Skin of body (tissue), 2 donors: ENCODE data around the gene MAP4K4. TPM values are rescaled to one million over a fixed set of nuclear protein-coding genes. Genes with fewer than 3 reads are reported as not detected.
"Not testable (repeated sequence)": the region's sequence is repeated elsewhere in the genome, so short reads cannot be mapped to it uniquely, and the experiment has no call there.

ENCODE experiments used
- DNase-seq: peaks from one replicate; lab custom pipeline; 2025; lab: John Stamatoyannopoulos, UW
- total RNA-seq: library from RNA; depleted of rRNA; stranded (reverse); fragments of >200 nt; gene quantifications from one replicate; pipeline ENCODE4 v1.2.3, GENCODE V29; 2014

MAP4K4 gene
- total RNA-seq, 1 donor from 2014 or later = 78.7 TPM

GRCh38 chr2:101742547-101742946 lies 45.0 kb downstream of the MAP4K4 start:
- DNase-seq = no peak

- DNase-seq = no peak
Observed at GRCh38 chr2:101743288-101743687, 45.8 kb downstream of the MAP4K4 start.

DNA sequence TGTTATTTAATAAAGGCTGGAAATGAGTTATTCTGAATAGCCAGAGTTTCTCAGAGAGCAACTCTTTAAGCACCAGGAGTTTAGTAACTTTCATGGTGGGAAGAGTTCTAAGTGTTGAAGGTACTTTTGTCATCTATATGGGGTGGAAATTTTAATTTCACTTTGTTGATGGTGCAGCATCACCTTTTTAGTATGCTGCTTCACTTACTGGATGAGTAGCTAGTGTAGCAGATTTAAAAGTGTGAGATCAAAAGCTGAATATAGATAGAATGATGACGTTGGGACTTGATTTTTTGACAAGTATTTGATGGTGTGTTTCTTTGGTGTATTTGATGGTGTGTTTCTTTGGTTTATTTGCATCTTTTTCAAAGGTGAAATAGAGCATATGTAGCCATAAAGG lies 47.3 kb downstream of the MAP4K4 start:
- DNase-seq = no peak

- no peak for DNase-seq
Observed at GRCh38 chr2:101745711-101746694, 48.5 kb downstream of the MAP4K4 start.

DNA sequence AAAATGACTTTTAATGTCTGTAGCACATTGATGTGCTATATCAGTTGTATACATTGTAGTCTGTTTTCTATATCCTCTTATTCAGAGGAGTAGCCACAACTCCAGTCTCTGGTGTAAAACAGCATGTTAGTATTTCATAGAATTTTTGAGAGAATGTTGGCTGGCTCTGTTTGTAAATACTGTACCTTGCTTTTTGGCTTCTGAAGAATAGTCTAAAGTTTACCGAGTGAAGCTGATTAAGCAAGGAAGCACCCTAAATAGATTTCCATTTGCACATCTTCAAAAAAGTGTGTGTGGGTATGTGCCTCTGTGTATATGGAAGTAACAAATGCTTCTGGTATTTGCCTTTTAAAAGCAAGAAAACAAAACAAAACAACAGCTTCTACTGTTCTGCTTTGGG lies 50.5 kb downstream of the MAP4K4 start:
- DNase-seq = no peak

DNA sequence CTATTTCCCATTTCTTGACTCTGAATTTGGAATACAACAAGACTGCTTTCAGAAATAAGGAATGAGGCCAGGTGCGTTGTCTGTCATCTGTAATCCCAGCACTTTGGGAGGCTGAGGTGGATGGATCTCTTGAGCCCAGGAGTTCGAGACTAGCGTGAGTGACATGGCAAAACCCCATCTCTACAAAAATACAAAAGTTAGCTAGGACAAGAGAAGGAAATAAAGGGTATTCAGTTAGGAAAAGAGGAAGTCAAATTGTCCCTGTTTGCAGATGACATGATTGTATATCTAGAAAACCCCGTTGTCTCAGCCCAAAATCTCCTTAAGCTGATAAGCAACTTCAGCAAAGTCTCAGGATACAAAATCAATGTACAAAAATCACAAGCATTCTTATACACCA lies 51.0 kb downstream of the MAP4K4 start:
- not testable (repeated sequence) for DNase-seq

DNA sequence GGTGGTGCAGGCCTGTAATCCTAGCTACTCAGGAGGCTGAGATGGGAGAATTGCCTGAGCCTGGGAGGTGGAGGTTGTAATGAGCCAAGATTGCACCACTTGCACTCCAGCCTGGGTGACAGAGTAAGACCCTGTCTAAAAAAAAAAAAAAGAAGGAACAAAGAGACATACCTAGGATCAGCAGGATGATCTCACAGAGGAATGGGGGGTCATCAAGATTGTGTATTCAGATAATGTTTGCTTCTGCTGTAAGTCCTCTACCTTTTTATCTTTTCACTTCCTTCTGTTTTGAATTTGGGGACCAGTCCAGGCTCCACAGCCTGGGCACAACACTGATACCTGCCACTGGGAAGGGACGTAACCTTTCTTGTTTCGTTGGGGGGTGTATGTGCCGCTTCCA lies 53.2 kb downstream of the MAP4K4 start:
- no peak for DNase-seq

DNA sequence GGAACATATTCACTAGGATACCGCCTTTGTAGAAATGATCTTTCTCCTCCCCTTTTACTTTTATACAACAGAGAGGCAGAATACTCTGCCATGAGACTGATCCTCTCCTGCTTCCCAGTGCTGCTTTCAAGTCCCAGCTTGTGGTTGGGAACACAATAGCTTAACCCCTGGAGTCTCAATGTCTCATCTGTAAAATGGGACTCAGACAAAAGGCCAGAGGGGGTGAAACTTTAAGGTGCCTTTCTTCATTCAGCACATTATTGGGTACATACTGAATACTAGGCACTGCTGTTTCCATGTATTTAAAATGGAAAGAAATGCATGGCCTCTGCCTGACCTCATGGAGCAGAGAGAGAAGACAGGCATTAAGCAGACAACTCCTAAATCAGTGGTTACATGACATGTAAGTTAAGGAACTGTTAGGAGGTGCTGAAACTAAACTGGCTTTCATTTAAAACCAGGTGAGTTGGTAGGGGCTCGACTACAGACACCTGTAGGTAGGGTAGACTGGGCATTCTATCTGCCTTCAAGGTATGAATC lies 53.8 kb downstream of the MAP4K4 start:
- DNase-seq = no peak

- no peak for DNase-seq
Observed at GRCh38 chr2:101751875-101752619, 54.5 kb downstream of the MAP4K4 start.

GRCh38 chr2:101752716-101753616 lies 55.5 kb downstream of the MAP4K4 start:
- DNase-seq = no peak

GRCh38 chr2:101753720-101754490 lies 56.4 kb downstream of the MAP4K4 start:
- no peak for DNase-seq

DNA sequence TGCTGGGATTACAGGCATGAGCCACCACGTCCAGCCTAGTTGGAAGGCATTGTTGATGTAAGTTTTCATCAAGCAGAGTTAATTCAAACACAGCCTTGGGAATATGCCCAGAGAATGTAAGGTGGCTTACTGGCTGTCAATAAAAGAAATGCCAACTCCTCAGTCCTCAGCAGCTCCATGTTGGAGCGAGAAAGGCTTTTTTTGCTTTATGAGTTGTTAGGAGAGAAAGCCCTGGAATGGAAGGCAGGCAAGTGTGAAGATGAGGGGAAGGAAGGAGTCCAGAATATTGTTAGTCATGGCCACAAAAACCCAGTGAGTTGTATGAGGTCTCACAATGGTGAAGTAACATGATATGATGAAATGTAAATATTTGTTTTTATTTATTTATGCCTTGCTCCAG lies 57.1 kb downstream of the MAP4K4 start:
- no peak for DNase-seq

- no peak for DNase-seq
Observed at GRCh38 chr2:101756266-101756665, 58.8 kb downstream of the MAP4K4 start.

- DNase-seq = peak; percentile 15
Observed at GRCh38 chr2:101758001-101758400, 60.5 kb downstream of the MAP4K4 start.

DNA sequence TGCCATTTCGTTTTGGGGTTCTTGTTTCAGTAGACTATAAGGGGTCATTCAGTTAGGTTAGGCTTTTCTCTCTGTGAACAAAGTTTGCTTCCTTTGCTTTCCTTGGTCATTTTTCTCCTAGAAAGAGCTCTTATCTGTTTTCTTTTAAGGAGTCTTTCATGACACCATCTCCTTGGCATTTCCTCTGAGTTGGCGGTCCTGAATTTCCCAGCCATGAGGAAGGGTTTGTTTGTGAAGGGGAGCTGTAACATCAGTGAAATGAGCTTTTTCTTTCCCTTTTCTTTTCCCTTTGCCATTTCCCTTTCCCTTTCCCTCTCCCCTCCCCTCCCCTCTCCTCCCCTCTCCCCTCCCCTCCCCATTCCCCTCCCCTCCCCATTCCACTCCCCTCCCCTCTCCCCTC lies 61.7 kb downstream of the MAP4K4 start:
- DNase-seq = peak; percentile 46

GRCh38 chr2:101762451-101763171 lies 65.1 kb downstream of the MAP4K4 start:
- DNase-seq = peak; percentile 40

GRCh38 chr2:101763496-101764333 lies 66.2 kb downstream of the MAP4K4 start:
- DNase-seq = no peak

- DNase-seq = no peak
Observed at GRCh38 chr2:101766337-101766736, 68.8 kb downstream of the MAP4K4 start.
